GM12878 (cell line): ENCODE data around the gene AGPAT2. TPM values are rescaled to one million over a fixed set of nuclear protein-coding genes. Genes with fewer than 3 reads are reported as not detected.

Experiments
- BHLHE40 ChIP-seq, 2 experiments: fragments of 450-650 bp in 1 of 2; IDR thresholded peaks; 2 replicates each; pipeline ENCODE4 v1.6.1; 2011 to 2017; ENCODE audit warnings: low read depth in 2 of 2, borderline replicate concordance in 1 of 2, improper control_type of control experiment in 1 of 2, low read length in 1 of 2, mild to moderate bottlenecking in 1 of 2
- BRCA1 ChIP-seq: IDR thresholded peaks from 2 replicates; pipeline ENCODE4 v1.6.1; 2011; ENCODE audit warnings: low read depth, low read length, improper control_type of control experiment
- CHD1 ChIP-seq: IDR thresholded peaks from 2 replicates; pipeline ENCODE4 v1.6.1; 2012; ENCODE audit warnings: low read depth, low read length, improper control_type of control experiment
- CREM ChIP-seq: IDR thresholded peaks from 2 replicates; pipeline ENCODE4 v1.6.1; 2014; ENCODE audit warnings: antibody characterized with exemption, low read depth
- EED ChIP-seq: sonication (generic); IDR thresholded peaks from 2 replicates; pipeline ENCODE4 v1.6.1; 2016; ENCODE audit warnings: antibody characterized with exemption, low read depth
- HDAC2 ChIP-seq: fragments of 200-600 bp; sonication (generic); IDR thresholded peaks from 2 replicates; pipeline ENCODE4 v1.6.1; 2017
- IKZF2 ChIP-seq, 2 experiments: fragments of 450-650 bp; IDR thresholded peaks; 2 replicates each; pipeline ENCODE4 v1.6.1; 2017; ENCODE audit warnings: mild to moderate bottlenecking in 2 of 2, moderate library complexity in 2 of 2
- IRF5 ChIP-seq: fragments of 450-650 bp; IDR thresholded peaks from 2 replicates; pipeline ENCODE4 v1.6.1; 2017; ENCODE audit warnings: borderline replicate concordance
- MEF2B ChIP-seq: fragments of 450-650 bp; IDR thresholded peaks from 2 replicates; pipeline ENCODE4 v1.6.1; 2018; ENCODE audit warnings: mild to moderate bottlenecking, moderate library complexity; ENCODE audit not compliant: partially characterized antibody, poor library complexity, severe bottlenecking
- NBN ChIP-seq: fragments of 450-650 bp; IDR thresholded peaks from 2 replicates; pipeline ENCODE4 v1.6.1; 2016
- PAX5 ChIP-seq: IDR thresholded peaks from 2 replicates; pipeline ENCODE4 v1.6.1; 2011; ENCODE audit warnings: low read depth, low read length, borderline replicate concordance
- PBX3 ChIP-seq: IDR thresholded peaks from 2 replicates; pipeline ENCODE4 v1.6.1; 2011; ENCODE audit warnings: mild to moderate bottlenecking, low read depth, low read length, moderate library complexity; ENCODE audit not compliant: insufficient replicate concordance
- POLR2A ChIP-seq: IDR thresholded peaks from 2 replicates; pipeline ENCODE4 v1.6.1; 2011; ENCODE audit warnings: low read depth, mild to moderate bottlenecking, low read length
- POLR2AphosphoS2 ChIP-seq: IDR thresholded peaks from 2 replicates; pipeline ENCODE4 v1.6.1; 2011; ENCODE audit warnings: low read depth, mild to moderate bottlenecking, low read length, improper control_type of control experiment, moderate library complexity
- RAD51 ChIP-seq: fragments of 450-650 bp; IDR thresholded peaks from 2 replicates; pipeline ENCODE4 v1.6.1; 2016; ENCODE audit warnings: moderate library complexity, mild to moderate bottlenecking, inconsistent platforms
- RB1 ChIP-seq: fragments of 450-650 bp; formaldehyde crosslinking; IDR thresholded peaks from 2 replicates; pipeline ENCODE4 v1.6.1; 2017; ENCODE audit warnings: mild to moderate bottlenecking, borderline replicate concordance
- RFX5 ChIP-seq: IDR thresholded peaks from 2 replicates; pipeline ENCODE4 v1.6.1; 2011; ENCODE audit warnings: low read depth, low read length, improper control_type of control experiment
- SIN3A ChIP-seq: IDR thresholded peaks from 2 replicates; pipeline ENCODE4 v1.6.1; 2012; ENCODE audit warnings: low read depth, low read length, improper control_type of control experiment
- SMAD1 ChIP-seq: fragments of 450-650 bp; IDR thresholded peaks from 2 replicates; pipeline ENCODE4 v1.6.1; 2018; ENCODE audit warnings: mild to moderate bottlenecking, low read depth; ENCODE audit not compliant: partially characterized antibody
- SREBF1 ChIP-seq: IDR thresholded peaks from 2 replicates; pipeline ENCODE4 v1.6.1; 2012; ENCODE audit warnings: mild to moderate bottlenecking, low read length
- STAT3 ChIP-seq: IDR thresholded peaks from 2 replicates; pipeline ENCODE4 v1.6.1; 2011; ENCODE audit warnings: low read depth, low read length, improper control_type of control experiment
- polyA plus RNA-seq, 11 experiments: library from polyadenylated mRNA; depleted of rRNA in 4 of 11; unstranded in 6 of 11; stranded (reverse) in 5 of 11; fragments of >200 nt; fragmentation: Nextera tagmentation in 4 of 11; fragmentation: Illumina TruSeq in 1 of 11; extraction: Ambion mirVana in 4 of 11; extraction: Trizol in 1 of 11; gene quantifications; 1 replicate in 1 of 11; 2 replicates in 10 of 11; pipeline versions ENCODE4 v1.2.1 to v1.2.3, GENCODE V29; 2011 to 2016; ENCODE audit warnings: inconsistent platforms in 2 of 11, missing spikeins in 2 of 11, low read depth in 1 of 11
- total RNA-seq, 4 experiments: library from RNA; depleted of rRNA in 3 of 4; stranded (reverse); fragments of >200 nt in 3 of 4; fragmentation: Illumina TruSeq in 1 of 4; extraction: Trizol in 1 of 4; gene quantifications; 2 replicates each; pipeline versions ENCODE4 v1.2.1 to v1.2.3, GENCODE V29; 2013 to 2021
- TF ChIP-seq, protein P1 (sequence below): IDR thresholded peaks from 2 replicates; pipeline ENCODE4 v1.6.1; 2012; ENCODE audit warnings: low read depth, low read length, improper control_type of control experiment
- TF ChIP-seq, protein P2 (sequence below): fragments of 450-650 bp; conservative IDR thresholded peaks from 2 replicates; pipeline ENCODE4 v1.6.1; 2017; ENCODE audit warnings: mild to moderate bottlenecking, moderate library complexity

Gene AGPAT2
- total and polyA plus RNA-seq, 10 of the 15 experiments (the other 5 are each of a cell fraction or from before 2014, with no cell fraction given) = 0.10 to 28.5 (median 18.2) TPM

GRCh38 chr9:136625101-136626065, 61.9 kb downstream of the AGPAT2 start (continued):
- TF ChIP-seq IRF5 (no peak), PAX5 (no peak), RFX5 (no peak), CREM (no peak), MEF2B (peak; percentile 97), POLR2A (no peak), IKZF2 (IDR thresholded peaks at IDR 0.05) (no peak), EED (no peak), HDAC2 (no peak), PBX3 (no peak), RB1 (peak; percentile 69; the same call in 1 of the 2 replicates), SREBF1 (no peak), STAT3 (no peak), SIN3A (no peak), SMAD1 (no peak), RAD51 (no peak), BHLHE40 (IDR thresholded peaks at IDR 0.05; ENCODE audit: borderline replicate concordance in 1 of 2, low read depth in 2 of 2, low read length in 1 of 2) (0 out of 4 replicates have a peak, but pooled peaks of 1 of the 2 experiments have one; percentile 29), POLR2AphosphoS2 (no peak), BRCA1 (no peak), NBN (no peak), CHD1 (no peak)
- TF ChIP-seq, protein P1, sequence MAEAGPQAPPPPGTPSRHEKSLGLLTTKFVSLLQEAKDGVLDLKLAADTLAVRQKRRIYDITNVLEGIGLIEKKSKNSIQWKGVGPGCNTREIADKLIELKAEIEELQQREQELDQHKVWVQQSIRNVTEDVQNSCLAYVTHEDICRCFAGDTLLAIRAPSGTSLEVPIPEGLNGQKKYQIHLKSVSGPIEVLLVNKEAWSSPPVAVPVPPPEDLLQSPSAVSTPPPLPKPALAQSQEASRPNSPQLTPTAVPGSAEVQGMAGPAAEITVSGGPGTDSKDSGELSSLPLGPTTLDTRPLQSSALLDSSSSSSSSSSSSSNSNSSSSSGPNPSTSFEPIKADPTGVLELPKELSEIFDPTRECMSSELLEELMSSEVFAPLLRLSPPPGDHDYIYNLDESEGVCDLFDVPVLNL = no peak
- TF ChIP-seq, protein P2, sequence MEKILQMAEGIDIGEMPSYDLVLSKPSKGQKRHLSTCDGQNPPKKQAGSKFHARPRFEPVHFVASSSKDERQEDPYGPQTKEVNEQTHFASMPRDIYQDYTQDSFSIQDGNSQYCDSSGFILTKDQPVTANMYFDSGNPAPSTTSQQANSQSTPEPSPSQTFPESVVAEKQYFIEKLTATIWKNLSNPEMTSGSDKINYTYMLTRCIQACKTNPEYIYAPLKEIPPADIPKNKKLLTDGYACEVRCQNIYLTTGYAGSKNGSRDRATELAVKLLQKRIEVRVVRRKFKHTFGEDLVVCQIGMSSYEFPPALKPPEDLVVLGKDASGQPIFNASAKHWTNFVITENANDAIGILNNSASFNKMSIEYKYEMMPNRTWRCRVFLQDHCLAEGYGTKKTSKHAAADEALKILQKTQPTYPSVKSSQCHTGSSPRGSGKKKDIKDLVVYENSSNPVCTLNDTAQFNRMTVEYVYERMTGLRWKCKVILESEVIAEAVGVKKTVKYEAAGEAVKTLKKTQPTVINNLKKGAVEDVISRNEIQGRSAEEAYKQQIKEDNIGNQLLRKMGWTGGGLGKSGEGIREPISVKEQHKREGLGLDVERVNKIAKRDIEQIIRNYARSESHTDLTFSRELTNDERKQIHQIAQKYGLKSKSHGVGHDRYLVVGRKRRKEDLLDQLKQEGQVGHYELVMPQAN = no peak
